ENCODE measurements around the gene MAT1A.

MAT1A gene

DNA sequence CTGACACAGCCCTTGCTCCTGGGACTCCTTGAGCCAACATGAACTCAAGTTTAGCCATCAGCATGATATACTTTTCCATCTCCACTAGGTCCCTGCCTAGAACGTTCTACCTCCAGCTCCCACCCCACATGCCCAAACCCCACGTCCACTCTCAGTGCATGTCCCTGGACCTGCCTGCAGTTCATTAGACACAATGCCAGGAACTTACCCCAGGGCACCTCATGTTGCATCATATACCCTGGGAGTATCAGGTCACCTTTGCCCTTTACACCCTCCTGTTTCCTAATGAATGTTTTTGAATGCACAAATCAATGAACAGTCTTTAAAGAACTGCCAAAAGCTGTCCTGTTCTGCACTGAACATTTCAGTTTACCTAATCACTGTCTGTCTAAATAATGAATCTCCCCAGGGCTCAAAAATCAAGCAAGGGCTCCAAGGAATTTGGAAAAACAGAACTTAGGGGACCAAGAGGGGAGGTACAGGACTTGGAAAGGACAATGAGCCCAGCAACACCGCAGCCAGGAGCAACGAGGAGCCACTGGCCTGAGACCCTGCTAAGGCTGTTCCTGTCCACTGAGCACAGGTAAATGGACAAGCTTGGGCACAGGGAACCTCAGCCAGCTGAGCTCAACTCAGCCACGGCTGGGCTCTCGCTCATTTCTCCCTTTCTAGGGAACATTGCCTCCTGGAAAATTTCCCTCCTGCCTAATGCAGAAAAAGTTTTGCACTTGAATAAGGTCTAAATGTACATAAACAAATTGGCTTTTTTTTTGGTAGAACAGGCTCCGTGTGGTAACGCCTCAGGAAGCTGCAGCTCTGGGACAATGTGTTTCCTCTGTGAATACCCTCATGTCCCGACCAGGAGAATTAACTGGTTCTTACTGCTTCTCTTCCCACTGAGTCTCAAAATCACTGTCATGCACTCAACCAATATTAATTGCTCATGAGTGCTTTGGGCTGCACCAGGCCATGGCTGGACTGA lies 7.4 kb downstream of the MAT1A start:
- FAIRE-seq, result no peak

- no peak for FAIRE-seq
Measured at GRCh38 chr10:80281292-80281691, 8.2 kb downstream of the MAT1A start.

GRCh38 chr10:80280071-80280800 lies 9.2 kb downstream of the MAT1A start:
- no peak for FAIRE-seq

DNA sequence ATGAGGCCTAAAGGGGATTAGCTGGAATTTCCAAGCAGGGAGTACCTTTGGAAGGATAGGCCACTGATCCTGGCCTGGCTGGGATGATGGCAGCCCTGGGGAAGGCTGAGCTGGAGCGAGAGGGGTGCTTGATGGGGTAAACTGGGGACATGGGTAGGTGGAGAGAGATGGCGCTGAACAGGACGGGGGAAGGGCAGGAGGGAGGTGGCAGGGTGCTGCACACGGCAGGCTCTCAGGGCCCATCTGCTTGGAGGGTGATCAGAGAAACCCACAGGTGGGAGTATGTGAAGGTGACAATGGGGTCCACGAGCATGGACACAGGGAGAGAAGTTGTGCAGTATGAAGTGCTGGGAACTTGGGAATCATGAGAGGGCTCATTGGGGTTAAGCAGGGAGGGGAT lies 10.3 kb downstream of the MAT1A start:
- no peak for FAIRE-seq

GRCh38 chr10:80278480-80278879 lies 11.0 kb downstream of the MAT1A start:
- no peak for FAIRE-seq

DNA sequence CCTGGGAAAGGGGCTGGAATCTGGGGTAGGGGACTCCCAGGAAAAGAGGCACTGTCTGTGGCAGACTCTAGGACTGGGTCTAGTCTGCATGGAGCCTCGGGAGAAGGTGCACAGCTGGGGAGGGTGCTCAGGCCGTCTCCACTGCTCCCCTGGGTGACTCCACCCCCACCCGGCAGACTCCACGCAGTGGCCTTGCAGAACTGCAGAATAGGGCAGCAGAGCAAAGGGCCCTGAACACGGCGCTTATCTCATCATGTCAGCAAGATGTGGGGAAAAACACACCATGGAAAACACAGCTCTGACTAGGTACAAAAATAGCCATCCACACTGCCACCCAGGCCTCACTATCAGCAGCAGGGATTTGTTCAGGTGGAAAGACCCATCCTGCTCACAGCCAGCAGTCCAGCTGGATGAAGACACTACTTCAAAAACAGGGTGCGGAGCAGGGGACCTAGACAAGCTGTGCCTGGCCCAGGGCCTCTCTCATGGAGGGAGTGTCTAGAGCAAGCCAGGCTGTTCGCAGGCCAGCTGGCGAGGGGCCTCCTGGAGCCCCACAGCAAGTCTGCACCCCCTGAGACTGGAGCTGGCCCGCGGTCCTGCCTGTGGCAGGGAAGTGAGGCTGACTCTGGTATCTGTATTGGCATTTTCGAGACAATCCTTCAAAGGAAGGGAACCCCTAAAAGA lies 11.7 kb downstream of the MAT1A start:
- no peak for FAIRE-seq

DNA sequence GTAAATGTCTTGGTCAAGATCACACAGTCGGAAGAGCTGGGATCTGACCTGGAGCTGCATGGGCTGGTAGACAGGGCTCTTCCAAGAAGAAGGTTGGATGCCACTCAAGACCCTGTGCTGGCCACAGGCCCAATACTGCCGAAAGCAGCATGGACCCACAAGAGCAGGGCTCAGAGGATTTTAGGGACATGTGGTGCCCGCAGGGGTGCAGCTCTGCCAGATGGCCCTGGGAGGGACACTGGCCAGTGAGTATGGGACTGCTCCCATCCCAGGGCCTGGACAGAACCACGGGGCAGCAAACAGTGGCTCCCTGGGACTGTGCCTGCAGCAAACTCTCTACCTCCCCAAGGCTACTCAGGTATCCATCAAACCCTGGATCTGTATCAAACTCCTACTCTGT lies 12.4 kb downstream of the MAT1A start:
- FAIRE-seq, result no peak

- FAIRE-seq, result no peak
Measured at GRCh38 chr10:80276335-80276734, 13.1 kb downstream of the MAT1A start.

GRCh38 chr10:80275756-80276155 lies 13.7 kb downstream of the MAT1A start:
- no peak for FAIRE-seq

DNA sequence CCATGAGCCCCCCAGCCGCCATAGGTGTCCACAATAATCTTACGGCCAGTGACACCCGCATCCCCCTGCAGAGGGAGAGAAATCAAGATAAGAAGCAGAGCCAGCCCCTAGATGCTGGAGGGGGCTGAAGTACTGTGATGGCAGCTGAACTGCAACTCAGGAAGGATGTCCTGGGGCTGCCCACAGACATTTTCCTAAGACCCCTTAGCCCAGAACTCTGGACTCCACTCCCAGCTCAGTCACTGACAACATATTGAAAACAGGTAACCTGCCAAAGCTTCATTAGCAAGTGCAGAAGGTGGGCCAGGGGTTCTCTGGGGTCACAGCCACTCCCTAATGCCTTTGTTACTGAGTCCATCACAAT lies 14.3 kb downstream of the MAT1A start:
- FAIRE-seq, result no peak

GRCh38 chr10:80274396-80275134 lies 14.9 kb downstream of the MAT1A start:
- no peak for FAIRE-seq

GRCh38 chr10:80273523-80274170 lies 15.8 kb downstream of the MAT1A start:
- no peak for FAIRE-seq

GRCh38 chr10:80272793-80273522 lies 16.5 kb downstream of the MAT1A start:
- FAIRE-seq, result no peak

- no peak for FAIRE-seq
Measured at GRCh38 chr10:80271416-80271815, 18.0 kb downstream of the MAT1A start.

GRCh38 chr10:80270887-80271286 lies 18.6 kb downstream of the MAT1A start:
- FAIRE-seq, result no peak

GRCh38 chr10:80268938-80269588 lies 20.4 kb downstream of the MAT1A start:
- FAIRE-seq, result no peak

- FAIRE-seq, result no peak
Measured at GRCh38 chr10:80268266-80268665, 21.2 kb downstream of the MAT1A start.

DNA sequence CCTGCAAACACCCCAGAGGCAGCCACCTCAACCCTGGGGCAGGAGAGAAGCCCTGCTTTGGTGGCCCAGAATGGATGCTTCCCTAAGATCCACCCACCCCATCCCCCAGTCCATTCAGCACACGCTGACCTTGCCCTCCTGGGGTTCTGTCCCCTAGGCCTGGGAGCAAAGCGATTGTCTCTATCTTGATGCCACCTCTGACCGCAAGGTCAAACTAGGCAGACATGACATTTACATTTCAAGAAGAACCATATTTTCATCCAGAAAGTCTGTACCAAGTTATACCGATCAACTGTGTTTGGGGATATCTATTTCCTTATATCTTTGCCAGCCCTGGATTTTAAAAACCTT lies 23.0 kb downstream of the MAT1A start:
- no peak for FAIRE-seq

DNA sequence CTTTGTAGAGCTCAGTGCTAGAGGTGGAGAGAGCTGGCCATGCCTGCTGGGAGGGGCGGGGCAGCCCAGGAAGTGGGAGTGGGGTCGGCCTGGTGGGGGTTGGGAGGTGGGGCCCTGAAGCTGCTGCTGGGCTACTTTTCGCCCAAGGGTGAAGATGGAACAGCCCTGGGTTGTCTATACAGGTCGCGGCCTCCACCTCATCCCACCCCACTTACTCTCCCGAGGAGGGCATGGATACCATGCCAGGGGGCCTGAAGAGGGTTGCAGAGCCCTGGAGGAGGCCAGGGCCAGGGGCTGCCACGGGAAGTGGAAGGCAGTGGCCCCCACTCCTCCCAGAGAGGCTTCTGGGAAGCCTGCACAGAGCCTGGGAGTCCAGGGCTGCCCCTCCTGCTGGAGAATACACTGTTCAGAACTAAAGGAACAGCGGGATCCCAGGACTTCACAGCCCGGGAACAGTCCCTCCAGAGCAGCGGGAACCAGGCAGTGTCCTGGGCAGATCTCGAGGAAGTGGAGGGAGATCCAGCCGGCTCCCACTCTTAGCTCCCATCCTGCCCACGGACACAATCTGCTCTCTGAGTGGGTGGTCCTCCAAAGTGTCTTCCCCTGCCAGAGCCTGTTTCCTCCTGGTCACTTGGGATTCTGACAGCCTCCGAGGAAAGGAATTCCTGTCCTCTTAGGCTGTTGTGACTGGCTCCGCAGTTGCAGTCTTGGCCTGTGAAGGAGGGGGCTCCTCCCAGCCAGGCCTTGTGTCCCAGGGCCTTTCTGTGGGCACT lies 23.5 kb downstream of the MAT1A start:
- FAIRE-seq, result no peak

Data from colon (tissue), 2 donors.